GM19468 (cell line): Measurements from ENCODE around the gene ADAM33.

Experiments used
- ATAC-seq: cut with Tn5 transposase; IDR thresholded peaks from one replicate; pipeline ENCODE4 v1.9.1; 2021; ENCODE audit warnings: mild to moderate bottlenecking, moderate library complexity, moderate number of reproducible peaks; ENCODE audit not compliant: unreplicated experiment; ENCODE audit errors: extremely low read depth

The ADAM33 gene

DNA sequence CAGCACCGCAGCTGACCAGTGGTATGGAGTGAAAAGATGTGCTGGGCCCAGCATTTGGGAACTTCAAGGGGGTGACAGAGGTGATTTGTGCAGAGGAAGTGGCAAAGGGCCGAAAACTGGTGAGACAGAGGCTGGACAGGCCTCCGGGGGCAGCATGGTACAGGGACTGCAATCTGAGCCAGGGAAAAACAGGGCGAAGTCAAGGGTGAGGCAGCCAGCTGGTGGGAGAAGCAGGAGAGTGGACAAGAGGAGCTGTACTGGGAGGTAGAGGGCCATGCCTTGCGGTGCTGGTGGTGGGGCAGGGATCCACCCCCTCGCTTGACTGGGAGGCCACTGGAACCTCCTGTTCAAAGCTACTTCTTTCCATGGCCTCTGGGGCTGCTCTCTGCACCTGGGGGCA, 11.3 kb downstream of the ADAM33 start:
- ATAC-seq = no peak

DNA sequence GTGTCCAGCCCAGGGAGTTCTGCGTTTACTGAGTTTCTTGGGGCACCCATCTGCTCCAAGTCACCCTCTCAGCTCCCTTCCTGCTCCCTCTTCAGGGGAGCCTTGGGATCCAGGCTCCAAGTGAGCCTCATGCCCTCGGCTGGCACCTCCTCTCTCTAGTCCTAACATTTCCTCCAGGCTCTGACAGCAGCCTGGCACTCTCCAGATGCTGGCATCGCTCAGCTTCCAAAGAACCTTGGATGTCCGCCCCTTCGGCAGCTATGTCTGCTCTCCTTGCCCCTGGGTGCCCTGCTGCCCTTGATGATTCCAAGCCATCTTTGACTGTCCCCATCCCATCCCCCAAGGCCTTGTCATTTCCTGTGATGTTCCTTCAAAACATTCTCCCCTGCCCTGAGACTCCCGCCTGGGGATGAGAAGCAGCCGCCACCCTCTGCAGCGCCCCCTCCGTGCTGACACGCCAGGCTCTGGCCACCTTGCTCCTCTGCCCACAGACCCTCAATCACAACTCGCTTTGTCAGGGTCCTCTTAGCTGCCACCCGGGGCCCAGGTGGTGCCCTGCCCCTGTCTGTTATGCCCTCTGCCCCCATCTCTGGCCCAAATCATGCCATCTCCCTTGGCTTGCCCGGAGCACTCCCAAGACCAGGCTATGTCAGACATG, 12.0 kb downstream of the ADAM33 start:
- no peak for ATAC-seq

DNA sequence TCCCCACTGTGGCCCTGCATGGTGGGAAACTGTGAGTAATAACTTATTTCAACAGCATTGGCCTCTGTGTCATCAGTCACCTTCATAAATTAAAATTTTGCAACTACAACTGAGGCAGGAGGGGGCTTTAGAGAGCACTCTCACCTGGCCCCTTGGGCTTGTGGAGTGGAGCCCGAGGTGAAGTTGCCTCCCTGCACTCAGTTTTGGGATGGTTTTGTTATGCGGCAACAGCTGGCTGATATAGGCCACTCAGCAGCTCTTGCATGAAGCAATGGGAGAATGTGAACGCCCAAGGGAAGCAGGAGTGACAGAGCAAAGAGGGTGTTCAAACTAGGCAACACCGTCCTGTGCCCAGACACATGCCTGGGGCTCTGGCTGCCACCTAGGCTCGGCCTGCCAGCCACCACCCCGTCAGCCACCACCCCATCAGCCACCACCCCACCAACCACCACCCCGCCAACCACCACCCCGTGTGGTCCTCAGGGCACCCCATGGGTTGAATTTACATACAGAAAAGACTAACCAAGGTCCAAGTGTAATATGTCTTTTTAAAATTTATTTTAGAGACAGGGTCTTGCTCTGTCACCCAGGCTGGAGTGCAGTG, 14.3 kb downstream of the ADAM33 start:
- ATAC-seq = no peak

DNA sequence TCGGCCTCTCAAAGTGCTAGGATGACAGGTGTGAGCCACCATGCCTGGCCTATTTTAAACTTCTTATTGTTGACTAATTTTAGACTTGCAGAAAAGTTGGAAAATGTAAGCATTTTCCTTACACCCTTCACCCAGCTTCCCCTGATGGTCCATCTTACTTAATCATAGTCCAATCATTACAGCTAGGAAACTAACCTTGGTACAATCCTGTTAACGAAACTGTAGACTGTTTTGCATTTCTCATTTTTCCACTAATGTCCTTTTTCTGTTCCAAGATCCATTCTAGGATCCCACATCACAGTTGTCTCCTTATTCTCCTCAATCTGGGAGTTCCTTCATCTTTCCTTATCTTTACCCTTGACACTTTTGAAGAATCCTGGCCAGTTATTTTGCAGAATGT, 18.0 kb downstream of the ADAM33 start:
- no peak for ATAC-seq

DNA sequence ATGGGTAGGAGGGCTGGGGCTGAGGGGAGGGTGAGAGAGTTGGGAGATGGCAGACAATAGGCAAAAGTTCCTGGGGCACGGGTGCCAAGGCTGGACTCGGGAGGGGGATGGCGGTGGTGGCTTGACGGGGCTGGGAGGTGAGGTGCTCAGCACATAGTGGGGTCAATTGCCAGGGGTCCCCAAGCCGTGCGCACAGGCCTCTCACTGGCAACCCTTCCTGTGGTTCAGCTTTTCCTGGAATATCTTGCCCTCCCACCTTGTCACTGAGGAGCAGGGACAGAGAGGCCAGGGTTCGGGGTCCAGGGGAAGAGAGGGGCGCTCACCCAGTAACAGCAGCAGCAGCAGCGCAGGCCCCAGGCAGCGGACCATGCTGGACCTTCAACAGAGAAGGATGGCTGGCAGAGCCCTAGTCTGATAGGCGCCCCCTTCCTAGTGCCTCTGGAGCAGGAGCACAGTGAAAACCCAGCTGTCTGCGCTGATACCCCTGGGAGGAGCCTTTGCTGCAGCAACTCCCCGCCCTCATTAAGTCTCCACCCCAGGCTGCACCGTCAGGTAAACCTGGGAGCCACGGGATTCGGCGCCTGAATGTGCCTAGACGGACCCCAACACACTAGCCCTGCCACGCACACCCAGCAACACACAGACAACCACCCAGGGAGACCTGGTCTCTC, 18.6 kb downstream of the ADAM33 start, which contains the start of gene GFRA4:
Gene GFRA4 (minus strand): TSS at position 369 of the 671 bp plus-strand sequence. CDS start 0 bp downstream, at position 369.
- no peak for ATAC-seq

DNA sequence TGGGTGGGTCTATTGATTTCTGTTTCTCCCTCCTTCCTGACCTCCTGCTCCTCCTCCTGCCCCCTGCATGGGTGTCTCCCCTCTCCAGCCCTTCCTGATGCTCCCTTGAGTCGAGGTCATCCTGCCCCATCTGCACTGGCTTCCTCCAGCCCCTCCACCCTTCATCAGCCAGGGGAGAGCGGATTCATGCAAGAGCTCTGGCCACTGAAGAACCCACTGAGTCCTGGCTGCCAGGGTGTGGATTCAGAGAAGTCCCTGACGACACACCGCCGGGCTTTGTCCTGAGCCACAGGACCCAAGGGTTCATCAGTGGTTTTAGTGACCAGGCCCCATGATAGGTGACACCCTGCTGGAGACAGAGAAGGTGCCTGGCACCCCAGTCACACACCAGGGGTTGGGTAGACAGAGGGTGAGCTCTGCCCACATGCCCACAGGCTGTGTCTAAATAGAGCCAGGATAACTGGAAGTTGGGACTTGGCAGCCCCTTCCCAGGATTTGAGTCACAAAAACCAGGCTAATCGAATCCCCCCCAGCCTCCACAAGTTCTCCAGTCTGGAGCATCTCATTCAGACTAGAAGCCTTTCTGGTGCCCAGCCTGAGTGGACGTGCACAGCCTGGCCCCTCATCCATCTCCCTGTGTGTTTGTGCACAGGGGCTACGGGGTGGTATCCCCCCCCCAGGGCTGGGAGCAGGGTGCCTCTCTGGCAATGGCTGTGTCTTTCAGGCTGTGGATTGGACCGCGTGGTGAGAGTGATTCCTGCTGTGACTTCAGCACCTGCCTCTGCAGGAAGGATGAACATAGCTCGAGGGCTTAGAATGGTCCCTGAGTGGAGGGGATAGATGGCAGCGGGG, 19.8 kb downstream of the ADAM33 start:
- ATAC-seq = no peak

DNA sequence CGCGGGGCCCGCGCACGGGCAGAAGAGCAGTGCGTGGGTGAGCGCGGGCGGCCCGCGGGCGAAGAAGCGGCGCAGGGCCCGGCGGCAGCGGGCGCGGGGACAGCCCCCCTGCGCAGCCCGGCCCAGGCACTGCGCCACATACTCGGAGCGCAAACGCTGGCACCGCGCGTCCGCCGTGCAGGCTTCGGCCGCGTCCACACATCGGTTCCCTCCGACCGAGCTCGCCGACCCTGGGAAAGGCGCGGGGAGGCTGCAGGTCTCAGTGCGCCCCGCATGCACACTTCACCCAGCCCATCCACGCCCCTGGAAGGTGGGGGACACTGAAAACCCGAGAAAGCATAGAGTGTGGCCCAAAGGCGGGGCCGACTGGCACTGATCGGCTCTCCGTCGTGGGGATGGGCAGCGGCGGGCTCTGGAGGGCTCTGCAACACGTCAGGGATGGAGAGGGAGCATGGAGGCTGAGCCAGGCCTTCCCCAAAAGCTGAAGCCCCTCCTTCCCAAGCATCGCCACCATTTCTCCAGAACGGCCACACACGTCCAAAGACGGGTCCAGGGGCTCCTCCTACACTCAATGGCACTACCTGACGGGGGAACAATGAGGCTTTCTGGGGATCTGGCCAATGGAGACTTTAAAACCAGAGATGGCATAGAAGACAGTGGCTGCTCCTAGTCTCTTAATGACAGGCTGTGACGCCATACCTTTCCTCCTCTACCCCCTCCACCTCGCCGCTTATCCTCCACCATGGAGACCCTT, 20.6 kb downstream of the ADAM33 start:
- no peak for ATAC-seq

GRCh38 chr20:3660262-3661059, 21.3 kb downstream of the ADAM33 start:
- no peak for ATAC-seq

DNA sequence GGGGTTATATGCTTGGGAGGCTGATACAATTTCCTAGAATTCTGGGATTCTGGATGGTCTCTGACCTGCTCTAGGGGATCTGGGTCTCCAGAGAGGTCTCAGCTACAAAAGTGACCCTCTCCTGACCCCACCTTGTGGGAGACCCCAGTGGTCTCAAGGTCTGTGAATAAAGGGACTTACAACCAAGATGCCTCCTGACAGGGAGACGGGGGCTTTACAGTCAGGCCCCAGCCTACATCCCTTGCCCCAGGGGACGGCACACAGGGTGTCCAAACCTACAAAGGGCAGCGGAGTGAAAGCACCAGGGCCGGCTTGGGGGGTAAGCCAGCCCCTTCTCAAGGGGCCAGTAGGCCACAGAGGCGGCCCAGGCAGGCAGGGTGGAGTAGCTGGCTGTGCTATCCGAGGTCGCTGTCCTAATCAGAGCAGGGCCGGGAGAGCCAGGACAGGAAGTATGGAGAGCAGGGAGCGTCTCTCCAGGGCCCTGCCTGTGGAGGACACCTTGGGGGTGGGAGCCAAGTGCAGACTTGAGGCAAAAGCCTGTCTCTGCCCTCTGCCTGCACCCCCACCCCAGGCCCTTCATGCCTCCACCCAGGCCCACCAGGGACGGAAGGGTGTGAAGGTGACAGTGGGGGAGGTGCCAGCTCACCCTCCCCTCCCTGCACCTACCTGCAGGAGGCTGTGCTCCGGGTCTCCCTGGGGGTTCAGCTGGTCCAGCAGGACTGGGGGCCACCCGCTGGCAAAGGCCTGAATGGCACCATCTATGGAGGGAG, 22.1 kb downstream of the ADAM33 start:
- no peak for ATAC-seq

DNA sequence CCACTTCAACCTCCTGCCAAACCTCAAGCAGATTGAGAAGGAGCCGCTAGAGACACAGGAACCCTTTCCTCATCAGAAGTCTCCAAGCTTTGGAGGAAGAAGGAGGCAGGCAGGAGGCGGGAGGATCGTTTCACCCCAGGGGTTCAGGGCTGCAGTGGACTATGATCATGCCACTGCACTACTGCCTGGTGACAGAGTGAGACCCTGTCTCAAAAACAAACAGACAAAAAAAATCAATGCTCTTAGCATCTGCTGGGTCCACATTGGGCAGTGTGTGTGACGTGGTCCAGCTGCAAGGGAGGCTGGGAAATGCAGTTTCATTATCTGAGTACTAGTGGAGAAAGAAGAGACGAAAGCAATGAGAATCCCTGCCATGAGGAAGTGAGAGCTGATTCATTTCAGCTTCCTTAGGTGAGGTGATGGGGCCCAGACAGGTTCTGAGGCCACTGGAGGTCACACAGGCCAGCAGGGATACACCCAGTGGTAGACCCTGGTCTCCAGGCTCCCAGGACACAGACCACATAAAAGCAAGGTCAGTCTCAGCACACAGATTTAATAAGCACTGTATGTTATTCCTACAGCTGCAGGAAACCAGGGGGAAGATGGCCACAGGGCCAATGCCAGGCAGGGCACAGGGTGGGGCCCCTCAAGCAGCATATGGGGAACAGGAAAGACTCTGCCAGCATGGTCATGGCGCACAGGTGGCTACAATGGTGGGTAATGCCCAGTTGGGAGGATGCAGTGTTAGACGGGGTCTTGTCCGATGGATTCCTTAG, 22.9 kb downstream of the ADAM33 start:
- ATAC-seq = peak; percentile 78

DNA sequence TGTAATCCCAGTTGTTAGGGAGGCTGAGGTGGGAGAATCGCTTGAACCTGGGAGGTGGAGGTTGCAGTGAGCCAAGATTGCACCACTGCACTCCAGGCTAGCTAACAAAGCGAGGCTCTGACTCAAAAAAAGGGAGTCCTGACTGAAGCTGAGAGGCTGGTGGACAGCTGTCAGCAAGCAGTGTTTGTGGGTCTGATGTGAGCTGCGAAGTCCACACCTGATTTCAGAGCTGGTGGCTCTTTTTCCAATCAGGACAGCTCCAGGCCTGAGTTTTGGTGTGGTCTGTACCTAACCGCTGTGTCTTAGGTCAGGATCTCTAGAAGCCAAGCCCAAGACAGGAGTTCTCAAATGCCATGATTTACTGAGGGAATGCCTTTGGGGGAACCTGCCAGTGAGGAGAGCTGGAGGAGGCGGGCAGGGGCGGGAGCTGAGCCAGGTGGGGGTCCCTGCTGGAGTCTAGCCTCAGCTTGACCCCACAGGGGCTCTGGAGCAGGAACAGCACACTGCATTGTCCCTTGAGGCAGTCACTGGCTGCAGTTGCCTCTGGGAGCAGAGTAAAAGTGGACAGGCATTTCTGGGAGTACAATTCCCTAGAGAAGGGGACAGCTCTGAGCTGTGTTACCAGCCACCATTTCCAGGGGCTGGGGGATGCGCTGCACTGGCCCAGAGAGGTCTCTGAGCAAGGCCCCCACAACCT, 23.6 kb downstream of the ADAM33 start:
- no peak for ATAC-seq

DNA sequence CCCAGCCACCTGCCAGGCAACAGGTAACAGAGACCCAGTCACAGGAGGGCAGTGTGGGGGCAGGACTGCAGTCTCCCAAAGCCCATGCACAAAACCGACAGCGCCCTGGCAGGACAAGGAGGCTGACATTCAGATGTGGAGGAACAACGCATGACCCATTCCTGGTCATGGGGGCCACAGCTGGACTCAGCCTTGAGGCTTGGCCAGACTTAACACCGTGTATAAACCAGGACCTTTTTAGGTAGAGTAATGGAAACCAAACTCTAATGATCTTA, 26.7 kb downstream of the ADAM33 start:
- ATAC-seq = no peak

DNA sequence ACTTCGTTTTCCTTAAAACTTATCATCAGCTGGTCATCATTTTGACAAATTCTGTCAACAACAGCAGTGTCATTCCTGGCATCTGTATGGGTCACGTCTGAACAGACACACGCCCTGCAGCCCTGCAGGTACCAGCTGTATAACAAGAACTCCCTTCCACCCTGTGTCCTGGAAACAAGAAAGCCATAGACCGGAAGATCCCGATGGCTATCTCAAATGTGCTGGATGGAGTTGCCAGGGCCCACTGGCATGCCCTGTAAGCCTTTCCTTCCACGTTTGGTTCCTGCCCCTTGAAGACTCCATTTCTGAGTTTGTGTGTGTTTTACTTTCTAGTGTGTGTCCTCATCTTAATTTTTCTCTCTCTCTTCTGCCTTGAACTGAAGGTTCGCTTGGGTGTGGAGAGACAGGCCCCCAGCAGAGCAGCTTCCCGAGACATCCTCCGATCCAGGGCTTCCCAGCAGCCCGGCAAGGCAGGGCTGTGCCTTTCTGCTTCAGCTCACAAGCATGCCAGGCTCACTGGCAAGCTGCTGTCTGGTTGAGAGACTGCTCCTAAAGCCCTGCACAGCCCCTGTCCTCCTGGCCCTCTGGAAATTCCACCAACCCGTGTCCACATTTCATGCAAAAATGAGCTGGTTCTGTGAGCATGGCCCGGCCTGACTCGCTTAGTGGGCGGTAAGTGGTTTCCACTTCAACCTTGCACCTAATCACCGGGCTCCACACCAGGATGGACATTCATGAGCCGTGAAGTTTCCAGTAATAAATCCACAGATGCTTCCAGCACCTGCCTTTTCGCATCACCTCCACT, 27.3 kb downstream of the ADAM33 start:
- no peak for ATAC-seq

DNA sequence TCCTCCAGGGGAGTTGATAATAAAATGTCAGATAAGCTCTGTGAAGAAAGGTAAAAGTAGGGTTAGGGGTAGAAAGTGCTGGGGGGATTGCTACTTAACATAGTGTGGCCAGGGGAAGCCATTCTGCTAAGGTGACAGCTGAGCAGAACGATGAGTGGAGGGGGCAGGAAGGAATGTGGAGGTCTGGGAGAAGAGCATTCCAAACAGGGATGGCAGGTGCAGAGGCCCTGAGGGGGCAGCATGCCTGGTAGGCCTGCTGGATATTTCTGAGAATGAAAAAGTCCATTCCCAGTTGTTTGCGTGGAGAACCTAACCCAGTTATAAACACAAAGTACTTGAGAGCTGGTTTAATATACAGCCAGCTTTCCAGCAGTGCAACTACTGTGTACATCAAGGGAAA, 27.9 kb downstream of the ADAM33 start:
- no peak for ATAC-seq

- ATAC-seq = no peak
These were observed 28.9 kb downstream of the ADAM33 start for GRCh38 chr20:3652676-3653596.

GRCh38 chr20:3652221-3652620, 29.6 kb downstream of the ADAM33 start:
- no peak for ATAC-seq
